GM21381 (cell line): Measurements from ENCODE around the gene DYNLT1.
"Not testable (repeated sequence)": the region's sequence is repeated elsewhere in the genome, so short reads cannot be mapped to it uniquely, and the experiment has no call there.

Source experiments
- ATAC-seq: cut with Tn5 transposase; IDR thresholded peaks from one replicate; pipeline ENCODE4 v1.9.1; 2021; ENCODE audit warnings: mild to moderate bottlenecking, moderate library complexity; ENCODE audit not compliant: unreplicated experiment

Gene DYNLT1

GRCh38 chr6:158642097-158642601 is 2.4 kb downstream of the DYNLT1 start:
- ATAC-seq = no peak

DNA sequence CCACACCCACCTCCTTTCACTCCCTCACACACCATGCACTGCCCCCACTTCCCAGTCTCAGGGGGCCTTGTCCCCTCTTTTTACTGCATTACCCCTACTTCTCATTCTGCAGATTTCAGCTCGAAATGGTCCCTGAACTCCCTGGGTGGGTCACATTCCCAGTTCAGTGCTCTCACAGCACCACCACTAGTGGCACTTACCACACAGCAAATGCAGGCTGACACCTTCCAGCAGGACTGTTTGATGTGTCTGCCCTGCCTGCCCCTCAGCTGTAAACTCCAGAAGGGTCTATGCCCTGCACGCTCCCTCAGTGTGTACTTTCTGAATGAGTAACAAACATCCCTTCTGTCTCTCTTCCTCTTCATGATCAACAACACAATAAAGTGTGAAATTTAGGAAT is 4.0 kb downstream of the DYNLT1 start:
- no peak for ATAC-seq

GRCh38 chr6:158639056-158639455 is 5.5 kb downstream of the DYNLT1 start:
- ATAC-seq = no peak

DNA sequence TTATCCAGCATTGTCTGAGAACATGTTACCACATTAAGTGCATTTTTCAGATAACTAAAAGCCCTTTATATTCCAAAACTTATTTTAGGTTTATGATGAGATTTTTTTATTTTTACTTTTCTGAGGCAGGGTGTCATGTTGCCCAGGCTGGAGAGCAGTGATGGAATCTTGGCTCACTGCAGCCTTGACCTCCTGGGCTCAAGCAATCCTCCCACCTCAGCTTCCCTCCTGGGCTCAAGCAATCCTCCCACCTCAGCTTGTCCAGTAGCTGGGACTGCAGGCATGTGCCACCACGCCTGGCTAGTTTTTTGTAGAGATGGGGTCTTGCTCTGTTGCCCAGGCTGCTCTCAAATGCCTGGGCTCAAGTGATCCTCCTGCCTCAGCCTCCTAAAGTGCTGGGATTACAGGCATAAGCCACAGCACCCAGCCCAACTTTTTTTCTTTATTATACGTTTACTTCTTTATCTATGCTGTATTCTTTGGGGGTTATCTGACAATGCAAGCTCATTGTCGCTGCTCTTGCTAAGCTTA is 6.2 kb downstream of the DYNLT1 start:
- no peak for ATAC-seq

- no peak for ATAC-seq
These were observed 7.8 kb downstream of the DYNLT1 start for GRCh38 chr6:158636778-158637177.

- no peak for ATAC-seq
These were observed 9.0 kb downstream of the DYNLT1 start for GRCh38 chr6:158635427-158636073.

- ATAC-seq = no peak
These were observed 9.7 kb downstream of the DYNLT1 start for GRCh38 chr6:158634695-158635426.

DNA sequence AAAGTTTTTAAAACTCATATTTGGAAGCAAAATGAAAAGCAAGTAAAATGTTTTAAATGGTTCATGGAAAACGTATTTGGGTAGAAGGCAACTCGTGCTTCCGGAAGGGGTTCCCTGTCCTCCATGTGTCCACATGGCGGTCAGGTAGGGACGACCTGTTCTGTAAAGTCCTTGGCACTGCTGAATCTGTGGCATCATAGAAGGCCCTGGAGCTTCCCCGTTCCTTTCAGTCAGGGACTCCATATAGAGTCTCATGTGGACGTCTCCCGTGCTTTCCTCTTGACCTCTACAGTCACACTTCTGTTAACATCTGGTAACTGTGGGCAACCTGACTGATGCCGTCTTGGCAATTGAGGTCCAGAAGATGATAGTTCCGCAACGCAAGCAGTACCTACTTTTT is 11.4 kb downstream of the DYNLT1 start:
- no peak for ATAC-seq

DNA sequence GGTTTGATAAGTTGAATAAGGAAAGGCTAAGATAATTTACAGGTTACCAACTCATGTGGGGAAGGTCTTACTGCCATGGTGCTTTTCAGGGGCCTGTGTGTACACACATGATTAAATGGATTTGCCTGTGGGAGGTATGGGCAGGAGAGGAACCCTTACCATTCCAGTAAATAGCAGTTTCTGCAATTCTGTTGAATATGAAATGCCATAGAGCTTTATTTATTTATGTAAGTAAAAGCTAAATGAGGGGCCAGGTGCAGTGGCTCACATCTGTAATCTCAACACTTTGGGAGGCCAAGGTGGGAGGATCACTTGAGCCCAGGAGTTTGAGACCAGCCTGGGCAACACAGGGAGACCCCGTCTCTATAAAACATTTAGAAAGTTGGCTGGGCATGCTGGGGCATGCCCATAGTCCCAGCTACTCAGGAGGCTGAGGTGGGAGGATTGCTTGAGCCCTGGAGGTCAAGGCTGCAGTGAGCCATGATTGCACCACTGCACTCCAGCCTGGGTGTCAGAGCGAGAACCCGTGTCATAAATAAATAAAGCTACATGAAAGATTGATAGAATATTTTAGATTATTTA is 11.9 kb downstream of the DYNLT1 start:
- not testable (repeated sequence) for ATAC-seq

GRCh38 chr6:158631678-158632537 is 12.6 kb downstream of the DYNLT1 start:
- no peak for ATAC-seq

DNA sequence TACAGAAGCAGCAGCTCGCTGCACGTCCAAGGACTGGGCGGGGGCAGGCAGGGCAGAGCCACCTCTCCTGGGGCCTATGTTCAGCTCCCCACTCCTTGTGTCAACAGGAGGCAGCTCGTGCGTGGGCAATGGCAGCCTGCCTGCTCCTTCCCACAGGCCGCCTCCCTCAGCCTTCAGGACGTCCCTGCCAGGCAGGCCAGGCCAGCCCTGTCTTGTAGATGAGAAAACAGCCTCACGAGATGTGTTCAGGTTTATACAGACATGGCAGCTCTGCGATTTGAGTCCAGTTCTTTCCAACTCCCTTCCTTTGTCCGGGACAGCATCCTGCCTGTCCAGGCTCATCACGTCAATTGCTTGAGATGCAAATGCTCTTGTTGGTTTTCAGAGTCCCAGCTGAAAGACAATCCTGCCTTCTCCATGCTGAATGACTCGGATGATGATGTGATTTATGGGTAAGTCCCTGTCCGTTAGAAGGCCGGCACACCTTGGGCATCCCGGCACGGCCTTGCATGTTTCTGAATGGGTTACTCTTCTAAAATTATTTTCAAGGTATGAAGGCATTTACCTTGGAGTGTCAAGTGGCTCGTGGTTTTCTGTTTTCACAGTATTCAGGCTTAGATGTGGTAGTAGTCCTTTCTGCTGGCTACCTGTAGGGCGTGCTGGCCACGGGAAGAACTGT is 13.5 kb downstream of the DYNLT1 start:
- ATAC-seq = no peak

GRCh38 chr6:158629367-158630221 is 14.9 kb downstream of the DYNLT1 start:
- no peak for ATAC-seq

GRCh38 chr6:158628542-158628941 is 16.0 kb downstream of the DYNLT1 start:
- ATAC-seq = no peak

DNA sequence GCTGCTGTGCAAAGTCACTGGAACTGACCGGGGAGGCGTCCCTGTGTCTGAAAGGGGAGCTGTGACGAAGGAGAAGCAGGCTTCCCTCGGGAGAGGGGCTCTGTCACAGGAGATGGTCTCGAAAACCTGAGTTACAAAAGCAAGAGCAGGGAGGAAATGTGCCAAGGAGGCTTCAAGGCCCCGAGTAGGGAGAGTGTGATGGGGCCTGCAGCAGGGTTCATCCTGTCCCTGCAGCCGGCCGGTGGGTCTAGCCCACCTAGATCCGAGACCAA is 16.7 kb downstream of the DYNLT1 start:
- ATAC-seq = no peak

GRCh38 chr6:158627168-158627939 is 17.2 kb downstream of the DYNLT1 start:
- ATAC-seq = no peak

DNA sequence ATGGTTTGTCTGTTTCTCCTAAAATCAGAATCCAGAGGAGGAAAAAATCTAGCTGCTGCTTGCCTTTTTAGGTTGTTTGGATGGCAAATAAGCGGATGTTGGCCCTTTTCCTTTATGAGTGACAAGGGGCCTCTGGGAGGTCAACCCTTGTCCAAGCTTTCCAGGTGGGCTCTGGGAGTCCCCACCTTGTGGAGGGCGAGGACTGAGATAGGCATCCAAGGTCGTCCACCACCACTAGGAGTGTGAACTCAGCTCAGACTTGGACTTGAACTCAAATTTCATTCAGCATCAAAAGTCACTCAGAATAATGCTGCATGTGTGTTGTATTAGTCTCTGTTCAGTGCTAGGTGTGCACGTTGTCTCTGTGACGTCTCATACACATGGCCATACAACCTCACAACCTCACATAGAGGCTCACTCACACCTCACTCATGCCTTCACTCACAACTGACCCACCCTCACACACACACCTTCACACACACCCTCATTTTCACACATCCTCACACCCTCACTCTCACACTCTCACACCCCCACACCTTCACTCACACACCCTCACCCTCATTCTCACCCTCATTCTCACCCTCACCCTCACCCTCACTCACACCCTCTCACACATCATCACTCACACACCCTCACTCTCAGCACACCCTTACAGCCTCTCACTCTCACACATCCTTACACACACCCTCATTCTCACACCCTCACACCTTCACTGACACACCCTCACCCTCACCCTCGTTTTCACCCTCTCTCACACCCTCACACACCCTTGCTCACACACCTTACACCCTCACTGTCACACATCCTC is 18.0 kb downstream of the DYNLT1 start:
- no peak for ATAC-seq

DNA sequence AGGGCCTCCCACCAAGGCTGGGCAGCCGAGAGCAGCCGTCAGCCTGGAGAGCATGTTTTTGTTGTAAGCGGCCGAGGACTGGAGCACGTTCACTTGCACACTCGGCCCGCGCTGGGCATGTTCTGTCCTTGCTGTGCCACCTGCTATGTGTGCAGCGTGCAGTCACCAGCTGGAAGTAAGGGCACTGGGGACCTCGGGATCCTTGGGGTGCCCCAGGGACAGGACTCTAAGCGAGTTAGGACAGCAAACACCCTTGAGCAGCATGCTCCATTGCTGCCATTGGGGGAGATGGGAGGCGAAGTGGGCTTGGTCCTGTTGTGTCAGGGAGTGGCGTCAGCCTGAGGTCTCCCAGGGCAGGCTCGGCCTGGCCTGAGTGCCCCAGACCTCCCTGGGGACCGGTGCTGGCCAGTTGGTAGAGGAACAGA is 18.6 kb downstream of the DYNLT1 start:
- no peak for ATAC-seq
